GM18520 (cell line): ENCODE data around the gene CENPN.

ENCODE experiments used
- ATAC-seq: cut with Tn5 transposase; IDR thresholded peaks from one replicate; pipeline ENCODE4 v1.9.1; 2021; ENCODE audit not compliant: unreplicated experiment

Gene CENPN

GRCh38 chr16:81029930-81030604 lies 23.1 kb downstream of the CENPN start:
- ATAC-seq, result no peak

- ATAC-seq, result peak; percentile 85
Observed at GRCh38 chr16:81035398-81035974, 28.5 kb downstream of the CENPN start, which contains the start of gene ATMIN. Gene ATMIN, plus strand, starts transcription at chr16:81035842. Its CDS starts 29 bp downstream, at chr16:81035871.

- ATAC-seq, result peak; percentile 40
Observed at GRCh38 chr16:81035975-81036750, 29.1 kb downstream of the CENPN start.

- ATAC-seq, result no peak
Observed at GRCh38 chr16:81036751-81037350, 29.8 kb downstream of the CENPN start.

- ATAC-seq, result no peak
Observed at GRCh38 chr16:81040131-81040530, 33.1 kb downstream of the CENPN start.

- ATAC-seq, result no peak
Observed at GRCh38 chr16:81040842-81041241, 33.8 kb downstream of the CENPN start.

- ATAC-seq, result no peak
Observed at GRCh38 chr16:81041696-81042095, 34.7 kb downstream of the CENPN start.

GRCh38 chr16:81042821-81043220 lies 35.8 kb downstream of the CENPN start:
- ATAC-seq, result no peak

GRCh38 chr16:81053761-81054160 lies 46.7 kb downstream of the CENPN start:
- ATAC-seq, result no peak

GRCh38 chr16:81060576-81061306 lies 53.7 kb downstream of the CENPN start:
- no peak for ATAC-seq

GRCh38 chr16:81061307-81061640 lies 54.3 kb downstream of the CENPN start:
- no peak for ATAC-seq

- ATAC-seq, result no peak
Observed at GRCh38 chr16:81061871-81062608, 55.0 kb downstream of the CENPN start.

- no peak for ATAC-seq
Observed at GRCh38 chr16:81066681-81067080, 59.7 kb downstream of the CENPN start.

- ATAC-seq, result no peak
Observed at GRCh38 chr16:81067166-81067565, 60.2 kb downstream of the CENPN start.

GRCh38 chr16:81069063-81069462 lies 62.0 kb downstream of the CENPN start:
- ATAC-seq, result no peak

GRCh38 chr16:81070979-81071378 lies 64.0 kb downstream of the CENPN start:
- ATAC-seq, result no peak

GRCh38 chr16:81071805-81072204 lies 64.8 kb downstream of the CENPN start:
- ATAC-seq, result no peak

- ATAC-seq, result no peak
Observed at GRCh38 chr16:81073560-81074330, 66.7 kb downstream of the CENPN start.

GRCh38 chr16:81076566-81077075 lies 69.6 kb downstream of the CENPN start:
- peak; percentile 49 for ATAC-seq
